T-helper 2 cell treated with Interferon-gamma antibody and Interleukin-4, amounts not matched to agents 100 ng/mL and 5 ng/mL, for 36 hours (primary cell): Measurements from ENCODE around the gene PRSS35. TPM values are rescaled to one million over a fixed set of nuclear protein-coding genes. Genes with fewer than 3 reads are reported as not detected.
"Not testable (repeated sequence)": the region's sequence is repeated elsewhere in the genome, so short reads cannot be mapped to it uniquely, and the experiment has no call there.

Experiments used
- intact Hi-C: fragments of 100-400 bp; cut with micrococcal nuclease; formaldehyde crosslinking; loops from one replicate; pipeline ENCODE4 v1.15.1; 2023
- total RNA-seq: library from RNA; stranded (reverse); gene quantifications from 2 replicates; pipeline ENCODE4 v1.2.3, GENCODE V29; 2022

The PRSS35 gene
- not detected in 2 replicates for total RNA-seq

GRCh38 chr6:83511901-83512681 is at the start of gene PRSS35:
Gene PRSS35, plus strand, starts transcription at chr6:83512534. Its CDS starts 10,908 bp downstream, at chr6:83523442.
- intact Hi-C loops: loop anchor here (10.0 kb wide), 1 partner anchor 97 kb away; no protein-coding TSS in a partner anchor

- intact Hi-C loops: no loop called here
Observed at GRCh38 chr6:83463886-83464285, 48.4 kb upstream of the PRSS35 start.

- intact Hi-C loops: no loop called here
Observed at GRCh38 chr6:83464381-83465140, 47.8 kb upstream of the PRSS35 start.

GRCh38 chr6:83466328-83466727 is 46.0 kb upstream of the PRSS35 start:
- intact Hi-C loops: no loop called here

- intact Hi-C loops: no loop called here
Observed at GRCh38 chr6:83467620-83468036, 44.7 kb upstream of the PRSS35 start.

GRCh38 chr6:83470001-83470400 is 42.3 kb upstream of the PRSS35 start:
- intact Hi-C loops: no loop called here

- intact Hi-C loops: no loop called here
Observed at GRCh38 chr6:83470587-83470986, 41.7 kb upstream of the PRSS35 start.

GRCh38 chr6:83472767-83473166 is 39.6 kb upstream of the PRSS35 start:
- intact Hi-C loops: no loop called here

GRCh38 chr6:83474309-83474708 is 38.0 kb upstream of the PRSS35 start:
- intact Hi-C loops: no loop called here

GRCh38 chr6:83476971-83477370 is 35.4 kb upstream of the PRSS35 start:
- intact Hi-C loops: no loop called here

GRCh38 chr6:83479389-83479788 is 32.9 kb upstream of the PRSS35 start:
- intact Hi-C loops: no loop called here

GRCh38 chr6:83480470-83480869 is 31.9 kb upstream of the PRSS35 start:
- intact Hi-C loops: no loop called here

GRCh38 chr6:83481938-83482337 is 30.4 kb upstream of the PRSS35 start:
- intact Hi-C loops: not testable (repeated sequence)

GRCh38 chr6:83488448-83488847 is 23.9 kb upstream of the PRSS35 start:
- intact Hi-C loops: no loop called here

GRCh38 chr6:83488861-83489260 is 23.5 kb upstream of the PRSS35 start:
- intact Hi-C loops: no loop called here

- intact Hi-C loops: no loop called here
Observed at GRCh38 chr6:83490217-83490807, 22.0 kb upstream of the PRSS35 start.

GRCh38 chr6:83505356-83505755 is 7.0 kb upstream of the PRSS35 start:
- intact Hi-C loops: no loop called here

GRCh38 chr6:83509441-83509840 is 2.9 kb upstream of the PRSS35 start:
- intact Hi-C loops: no loop called here

GRCh38 chr6:83510791-83511190 is 1.5 kb upstream of the PRSS35 start:
- intact Hi-C loops: loop anchor here (10.0 kb wide), 1 partner anchor 96 kb away; no protein-coding TSS in a partner anchor

- intact Hi-C loops: loop anchor here (10.0 kb wide), 1 partner anchor 96 kb away; no protein-coding TSS in a partner anchor
Observed at GRCh38 chr6:83511266-83511665, 1.1 kb upstream of the PRSS35 start.

GRCh38 chr6:83514466-83514865 is 2.1 kb downstream of the PRSS35 start:
- intact Hi-C loops: loop anchor here (10.0 kb wide), 1 partner anchor 100 kb away; no protein-coding TSS in a partner anchor
